Endothelial cell (in vitro differentiated cells): ENCODE results near the gene ARMH3. TPM values are rescaled to one million over a fixed set of nuclear protein-coding genes. Genes with fewer than 3 reads are reported as not detected.

Experiments used
- DNase-seq: peaks from one replicate; pipeline ENCODE4 v3.0.0; 2021; ENCODE audit warnings: low spot score
- H3K27ac Mint-ChIP-seq: one replicate; pipeline ENCODE4 v1.8.0; 2021; ENCODE audit warnings: mixed read lengths, inconsistent platforms; ENCODE audit not compliant: unreplicated experiment
- H3K27me3 Mint-ChIP-seq: one replicate; pipeline ENCODE4 v1.8.0; 2021; ENCODE audit warnings: mild to moderate bottlenecking, moderate library complexity, mixed read lengths, inconsistent platforms; ENCODE audit not compliant: unreplicated experiment
- H3K36me3 Mint-ChIP-seq: one replicate; pipeline ENCODE4 v1.8.0; 2021; ENCODE audit warnings: mild to moderate bottlenecking, low read depth, mixed read lengths, inconsistent platforms; ENCODE audit not compliant: unreplicated experiment
- H3K4me1 Mint-ChIP-seq: one replicate; pipeline ENCODE4 v1.8.0; 2021; ENCODE audit warnings: mild to moderate bottlenecking, mixed read lengths, inconsistent platforms; ENCODE audit not compliant: unreplicated experiment
- H3K4me3 Mint-ChIP-seq: one replicate; pipeline ENCODE4 v1.8.0; 2021; ENCODE audit warnings: mild to moderate bottlenecking, mixed read lengths, inconsistent platforms; ENCODE audit not compliant: unreplicated experiment
- H3K9me3 Mint-ChIP-seq: one replicate; pipeline ENCODE4 v1.8.0; 2021; ENCODE audit warnings: mixed read lengths, inconsistent platforms; ENCODE audit not compliant: unreplicated experiment
- CTCF ChIP-seq: fragments of 200-600 bp; sonication (generic); IDR thresholded peaks from one replicate; pipeline ENCODE4 v1.5.0; 2021; ENCODE audit warnings: antibody characterized with exemption; ENCODE audit not compliant: unreplicated experiment
- total RNA-seq: library from RNA; stranded (reverse); fragmentation: NEBNext Ultra II Directional; extraction: Animal tissue kit (Norgen Biotek cat#: 25700); gene quantifications from one replicate; pipeline ENCODE4 v1.2.1, GENCODE V29; 2021; ENCODE audit not compliant: unreplicated experiment

The ARMH3 gene
- total RNA-seq, 1 donor from 2014 or later: 20.5 TPM

- Mint-ChIP-seq H3K9me3 (peaks cover 5% of the 10 kb centered on the region), H3K36me3 (peaks cover 21% of the 10 kb centered on the region), H3K27me3 (peaks cover 2% of the 10 kb centered on the region), H3K4me3 (no peak overlapping the region), H3K4me1 (peaks cover 13% of the 10 kb centered on the region), H3K27ac (no peak overlapping the region)
- TF ChIP-seq CTCF: no peak
- no peak for DNase-seq
Observed at GRCh38 chr10:101968286-101968939, 87.6 kb downstream of the ARMH3 start.

GRCh38 chr10:101967713-101968112 is 88.3 kb downstream of the ARMH3 start:
- Mint-ChIP-seq H3K4me1 (peaks cover 10% of the 10 kb centered on the region), H3K27ac (no peak overlapping the region), H3K4me3 (no peak overlapping the region), H3K27me3 (peaks cover 2% of the 10 kb centered on the region), H3K9me3 (peaks cover 5% of the 10 kb centered on the region), H3K36me3 (peaks cover 21% of the 10 kb centered on the region)
- TF ChIP-seq CTCF: no peak
- no peak for DNase-seq

GRCh38 chr10:101967119-101967518 is 88.9 kb downstream of the ARMH3 start:
- Mint-ChIP-seq H3K27me3 (peaks cover 2% of the 10 kb centered on the region), H3K4me3 (no peak overlapping the region), H3K9me3 (peaks cover 5% of the 10 kb centered on the region), H3K36me3 (peaks cover 21% of the 10 kb centered on the region), H3K27ac (no peak overlapping the region), H3K4me1 (peaks cover 8% of the 10 kb centered on the region)
- DNase-seq: no peak
- no peak for TF ChIP-seq CTCF

- peaks cover 20% of the 10 kb centered on the region for H3K36me3 Mint-ChIP-seq
Observed at GRCh38 chr10:101965075-101965765, 90.8 kb downstream of the ARMH3 start.

More at GRCh38 chr10:101965075-101965765, 90.8 kb downstream of the ARMH3 start:
- peak overlapping the region; percentile 1 for H3K4me3 Mint-ChIP-seq
- H3K9me3 Mint-ChIP-seq: peaks cover 5% of the 10 kb centered on the region
- peaks cover 2% of the 10 kb centered on the region for H3K27me3 Mint-ChIP-seq
- TF ChIP-seq CTCF: no peak
- no peak for DNase-seq
- peaks cover 4% of the 10 kb centered on the region for H3K4me1 Mint-ChIP-seq
- peak overlapping the region; percentile 1 for H3K27ac Mint-ChIP-seq
